Activated effector memory CD4-positive, alpha-beta T cell treated with anti-CD3 and anti-CD28 coated beads, Interleukin-2, amount 50 U/mL, for 16 hours (primary cell): Measurements from ENCODE around the gene TCERG1L.
A peak's percentile ranks its signal among the peaks of the same experiment; 100 is the strongest.
"Not testable (repeated sequence)": the region's sequence is repeated elsewhere in the genome, so short reads cannot be mapped to it uniquely, and the experiment has no call there.

Source experiments
- DNase-seq: peaks from one replicate; pipeline ENCODE4 v3.0.0-alpha.2; 2020

The TCERG1L gene

GRCh38 chr10:131080571-131080970 lies 230.9 kb downstream of the TCERG1L start:
- DNase-seq: no peak

GRCh38 chr10:131079314-131079713 lies 232.2 kb downstream of the TCERG1L start:
- no peak for DNase-seq

- not testable (repeated sequence) for DNase-seq
Measured at GRCh38 chr10:131078882-131079280, 232.6 kb downstream of the TCERG1L start.

DNA sequence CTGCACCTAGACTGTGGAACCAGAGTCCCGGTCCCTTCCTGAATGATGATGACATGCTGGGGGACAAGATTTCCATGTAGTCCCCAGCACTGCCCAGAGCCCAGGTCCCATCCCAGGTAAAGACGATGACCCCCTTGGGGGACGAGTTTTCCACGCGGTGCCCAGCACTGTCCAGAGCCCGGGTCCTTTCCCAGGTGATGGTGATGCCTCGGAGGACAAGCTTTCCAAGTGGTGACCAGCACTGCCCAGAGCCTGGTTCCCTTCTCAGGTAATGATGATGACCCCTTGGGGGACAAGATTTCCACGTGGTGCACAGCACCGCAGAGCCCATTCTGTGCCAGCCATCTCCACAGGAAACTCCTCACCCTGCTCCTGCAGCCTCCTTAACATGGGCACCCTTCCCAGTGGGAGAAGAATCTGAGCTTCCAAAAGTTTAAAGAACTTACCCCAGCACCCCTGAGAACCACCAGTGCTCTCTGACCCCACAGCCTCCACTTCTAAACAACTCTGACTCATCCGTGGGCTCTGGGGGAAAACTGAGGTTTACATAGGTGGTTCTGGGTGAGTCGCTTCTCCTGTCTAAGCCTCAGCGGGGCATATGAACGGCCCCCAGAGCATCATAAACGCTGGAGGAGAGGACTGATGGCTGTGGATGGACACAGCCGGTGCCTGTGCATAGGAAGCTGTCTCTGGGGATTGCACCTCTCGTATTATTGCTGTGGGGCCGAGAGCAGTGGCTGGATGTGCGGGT lies 233.2 kb downstream of the TCERG1L start:
- no peak for DNase-seq

DNA sequence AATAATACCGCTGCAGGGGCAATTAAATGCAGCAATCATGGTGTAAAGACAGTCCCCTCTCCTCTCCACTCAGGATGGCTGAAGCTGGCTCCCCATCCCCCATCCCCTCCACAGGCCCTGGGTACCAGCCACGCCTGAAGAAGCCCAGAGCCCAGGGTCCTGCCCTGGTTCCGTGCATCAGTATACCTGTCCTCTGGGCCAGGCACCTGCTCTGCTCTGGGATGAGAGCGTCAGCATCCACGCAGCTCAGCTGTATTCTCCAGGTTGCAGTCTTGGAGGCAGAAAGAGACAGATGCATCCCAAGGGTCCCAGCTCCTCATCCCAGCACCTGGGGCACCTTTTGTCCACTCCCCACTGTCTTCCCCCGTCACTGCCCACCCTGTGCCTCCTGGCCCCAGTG lies 233.8 kb downstream of the TCERG1L start:
- DNase-seq: no peak

DNA sequence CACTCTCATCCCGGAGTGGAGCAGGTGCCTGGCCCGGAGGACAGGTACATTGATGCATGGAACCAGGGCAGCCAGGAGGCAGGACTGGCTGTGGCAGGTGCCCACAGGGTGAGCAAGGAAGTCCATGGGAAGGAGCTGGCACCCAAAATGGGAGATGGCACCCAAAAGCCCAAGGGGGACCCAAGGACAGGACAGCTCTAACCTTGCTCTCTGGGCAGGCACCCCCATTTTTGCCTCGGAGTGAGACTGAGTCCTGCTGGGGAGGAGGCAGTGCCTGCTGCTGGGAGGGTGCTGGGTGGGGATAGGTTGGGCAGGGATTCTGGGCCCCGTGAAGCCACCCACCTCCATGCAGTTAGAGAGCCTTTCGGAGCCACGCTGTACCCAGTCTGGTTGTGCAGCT lies 234.5 kb downstream of the TCERG1L start:
- no peak for DNase-seq

DNA sequence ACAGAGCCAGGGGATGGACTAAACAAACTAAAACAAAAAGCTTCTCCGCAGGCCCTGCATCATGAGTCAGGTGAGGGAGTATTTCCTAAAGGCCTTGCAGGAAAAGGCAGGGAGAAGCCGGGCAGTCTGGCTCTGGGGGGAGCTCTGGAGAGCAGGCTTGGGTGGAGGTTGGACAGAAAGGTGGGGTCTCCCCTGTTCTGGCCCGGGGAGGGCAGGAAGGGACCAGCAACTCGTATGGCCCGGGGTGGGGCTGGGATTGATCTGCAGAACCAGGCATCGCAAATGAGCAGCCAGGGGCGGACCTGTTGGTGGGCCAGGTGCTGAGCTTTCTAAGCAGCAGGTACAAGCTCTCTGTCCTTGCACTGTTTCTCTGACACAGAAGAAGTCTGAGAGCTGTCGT lies 235.2 kb downstream of the TCERG1L start:
- no peak for DNase-seq

DNA sequence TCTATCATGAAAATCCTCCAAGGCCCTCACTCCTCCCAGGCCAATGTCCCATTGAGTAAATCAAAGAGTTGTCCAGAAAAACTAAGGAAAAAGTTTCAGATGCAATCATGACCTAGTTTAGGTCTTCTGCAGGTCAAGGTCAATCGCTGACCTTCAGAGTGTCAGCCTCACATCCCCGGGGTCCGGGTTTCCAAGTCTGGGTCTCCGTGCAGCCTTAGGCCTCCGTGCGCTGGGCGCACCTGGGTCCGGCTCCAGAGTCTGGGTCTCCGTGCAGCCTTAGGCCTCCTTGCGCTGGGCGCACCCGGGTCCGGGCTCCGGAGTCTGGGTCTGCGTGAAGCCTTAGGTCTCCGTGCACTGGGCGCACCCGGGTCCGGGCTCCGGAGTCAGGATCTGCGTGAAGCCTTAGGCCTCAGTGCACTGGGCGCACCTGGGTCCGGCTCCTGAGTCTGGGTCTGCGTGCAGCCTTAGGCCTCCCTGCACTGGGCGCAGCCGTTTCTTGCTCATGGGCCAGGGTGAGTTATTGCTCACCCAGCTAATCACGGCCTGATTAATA lies 236.2 kb downstream of the TCERG1L start:
- DNase-seq: no peak

GRCh38 chr10:131074682-131075081 lies 236.8 kb downstream of the TCERG1L start:
- DNase-seq: no peak

DNA sequence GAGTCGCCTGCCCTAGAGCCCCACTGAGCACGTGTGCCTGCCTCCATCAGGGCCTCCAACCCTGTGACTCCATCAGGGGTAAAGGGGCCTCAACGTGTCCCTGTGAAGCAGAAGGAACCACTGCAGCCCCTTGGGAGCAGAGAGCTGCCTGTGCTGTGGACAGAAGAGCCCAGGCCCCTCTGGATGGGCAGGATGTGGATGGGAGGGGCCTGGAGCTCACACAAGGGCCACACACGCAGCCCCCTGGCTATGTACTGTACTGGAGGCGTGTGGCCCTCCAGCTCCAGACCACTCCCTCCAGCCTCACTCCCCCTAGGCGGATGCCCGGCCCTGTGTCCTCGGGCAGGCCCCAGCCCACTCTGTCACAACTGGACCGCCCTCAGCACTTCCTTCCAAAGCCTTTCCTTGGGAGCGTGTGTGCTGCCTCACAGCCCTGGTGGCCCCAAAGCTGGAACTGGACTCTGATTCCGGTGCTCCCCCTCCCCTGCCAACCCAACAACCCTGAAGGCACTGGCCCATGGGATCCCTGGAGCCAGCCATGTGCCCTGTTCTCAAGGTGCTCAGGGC lies 238.0 kb downstream of the TCERG1L start:
- DNase-seq: no peak

DNA sequence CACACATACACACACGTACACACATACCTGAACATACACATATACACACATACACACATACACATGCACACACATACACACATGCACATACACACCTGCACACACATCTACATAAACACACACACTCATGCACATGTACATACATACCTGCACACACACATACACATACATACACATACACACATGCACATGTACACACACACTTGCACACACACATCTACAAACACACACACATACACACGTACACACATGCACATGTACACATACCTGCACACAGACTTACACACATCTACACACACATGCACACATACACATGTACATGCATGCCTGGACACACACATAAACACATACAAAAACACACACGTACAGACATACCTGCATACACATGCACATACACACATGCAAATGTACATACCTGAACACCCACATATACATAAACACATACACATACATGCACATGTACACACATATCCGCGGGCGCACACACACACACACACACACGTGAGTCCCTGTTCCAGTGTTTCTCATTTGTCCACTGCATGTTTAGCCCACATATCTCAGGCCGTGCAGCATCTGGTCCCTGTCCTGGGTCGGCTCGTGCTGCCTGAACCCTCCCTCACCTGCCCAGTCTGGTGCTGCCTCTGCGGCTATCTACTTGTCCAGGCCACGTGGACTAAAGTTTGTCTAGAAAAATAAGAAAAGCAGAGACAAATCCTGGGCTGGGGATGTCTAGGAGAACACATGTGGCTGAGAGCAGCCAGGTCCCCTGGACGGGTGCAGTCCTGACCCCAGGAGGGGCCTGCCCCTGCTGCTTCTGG lies 238.7 kb downstream of the TCERG1L start:
- no peak for DNase-seq

- peak; percentile 47 for DNase-seq
Measured at GRCh38 chr10:131071721-131072120, 239.8 kb downstream of the TCERG1L start.

- peak; percentile 38 for DNase-seq
Measured at GRCh38 chr10:131070856-131071255, 240.7 kb downstream of the TCERG1L start.

- no peak for DNase-seq
Measured at GRCh38 chr10:131068760-131069159, 242.8 kb downstream of the TCERG1L start.

- no peak for DNase-seq
Measured at GRCh38 chr10:131068311-131068710, 243.2 kb downstream of the TCERG1L start.

DNA sequence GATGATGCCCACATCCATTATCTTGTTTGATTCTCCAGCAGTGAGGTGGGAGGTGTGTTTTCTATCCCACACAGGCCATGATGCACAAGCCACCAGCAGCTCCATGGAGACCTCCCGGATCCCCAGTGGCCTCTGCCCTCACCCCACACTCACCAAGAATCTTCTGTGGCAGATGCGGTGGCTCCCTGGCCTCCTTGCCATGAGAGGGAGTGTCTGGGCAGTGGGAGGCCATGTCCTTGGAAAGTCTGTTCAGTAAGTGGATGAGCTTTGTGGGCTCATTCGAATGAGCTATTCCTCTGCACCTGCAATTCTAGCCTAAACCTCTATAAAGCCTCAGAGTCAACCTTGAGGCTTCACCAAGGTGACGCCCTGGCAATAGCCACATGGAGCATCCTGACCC lies 243.8 kb downstream of the TCERG1L start:
- no peak for DNase-seq

- DNase-seq: no peak
Measured at GRCh38 chr10:131065673-131066305, 245.7 kb downstream of the TCERG1L start.

DNA sequence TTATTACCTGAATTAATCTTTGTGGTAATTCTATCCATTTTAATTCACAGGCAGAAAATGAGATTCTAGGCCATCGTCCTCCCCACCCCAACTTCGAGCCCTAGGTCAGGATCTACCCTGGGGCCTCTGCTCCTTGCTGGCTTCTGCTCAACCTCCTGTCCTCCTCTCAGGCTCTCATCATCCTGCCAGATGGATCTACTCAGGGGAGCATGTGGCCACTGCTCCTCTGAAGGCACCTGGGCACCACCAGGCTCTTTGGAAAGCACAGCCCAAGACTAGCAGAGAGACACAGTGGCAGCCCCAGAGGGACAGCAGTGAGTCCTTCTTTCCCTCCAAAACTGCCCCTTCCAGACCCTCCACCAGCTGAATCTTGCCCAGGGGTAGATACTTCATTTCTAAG lies 248.2 kb downstream of the TCERG1L start:
- no peak for DNase-seq

DNA sequence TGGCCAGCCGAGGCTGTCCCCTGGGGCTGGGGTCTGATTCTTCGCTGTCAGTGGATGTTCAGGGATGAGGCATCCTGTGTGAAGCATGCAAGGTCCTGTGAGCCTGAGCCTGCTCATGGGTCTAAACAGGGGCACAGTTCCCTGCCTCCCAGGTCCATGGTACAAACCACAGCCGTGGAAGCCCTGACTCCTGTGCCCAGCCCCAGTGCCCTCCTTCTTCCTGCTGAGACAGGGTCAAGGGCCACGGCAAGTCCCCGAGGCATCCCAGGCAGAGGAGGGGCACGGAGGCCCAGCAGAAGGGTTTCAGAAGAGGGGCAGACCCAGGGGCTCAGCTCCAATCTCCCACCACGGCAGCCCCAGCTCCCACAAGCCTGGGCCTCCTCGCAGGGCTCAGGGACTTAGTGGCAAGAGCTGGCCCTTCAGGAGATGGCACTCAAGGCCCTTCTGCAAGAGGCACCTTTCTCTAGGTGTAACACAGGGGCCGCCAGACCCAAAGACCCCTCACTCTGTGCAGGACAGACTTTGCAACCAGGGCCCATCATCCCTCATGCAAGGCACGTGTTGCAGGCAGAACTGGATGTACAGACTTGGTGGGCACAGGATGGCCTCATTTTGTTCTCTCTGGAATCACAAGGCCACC lies 248.8 kb downstream of the TCERG1L start:
- no peak for DNase-seq

GRCh38 chr10:131061216-131061615 lies 250.3 kb downstream of the TCERG1L start:
- DNase-seq: no peak

DNA sequence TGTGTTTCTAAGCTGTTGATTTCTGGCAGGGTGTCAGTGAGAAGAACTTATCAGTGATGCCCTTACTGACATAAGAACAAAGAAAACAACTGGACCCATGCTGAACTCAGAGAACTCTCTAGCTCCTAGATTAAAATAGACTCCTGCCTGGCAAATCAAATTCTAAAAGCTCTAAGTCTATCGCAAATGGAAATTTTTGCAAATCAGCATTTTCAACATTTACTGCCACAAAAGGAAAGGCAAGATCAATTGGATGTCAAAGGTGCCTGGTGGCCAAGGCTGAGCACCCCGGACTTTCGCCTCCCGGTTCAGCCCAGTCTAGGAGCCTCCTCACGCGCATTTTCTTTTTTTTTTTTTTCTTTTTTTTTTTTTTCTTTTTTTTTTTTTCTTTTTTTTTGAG lies 251.6 kb downstream of the TCERG1L start:
- no peak for DNase-seq

- no peak for DNase-seq
Measured at GRCh38 chr10:131058799-131059198, 252.7 kb downstream of the TCERG1L start.

GRCh38 chr10:131056781-131057180 lies 254.7 kb downstream of the TCERG1L start:
- DNase-seq: no peak
